ENCODE data around the gene CIPC.
A peak's percentile ranks its signal among the peaks of the same experiment; 100 is the strongest.

The CIPC gene

DNA sequence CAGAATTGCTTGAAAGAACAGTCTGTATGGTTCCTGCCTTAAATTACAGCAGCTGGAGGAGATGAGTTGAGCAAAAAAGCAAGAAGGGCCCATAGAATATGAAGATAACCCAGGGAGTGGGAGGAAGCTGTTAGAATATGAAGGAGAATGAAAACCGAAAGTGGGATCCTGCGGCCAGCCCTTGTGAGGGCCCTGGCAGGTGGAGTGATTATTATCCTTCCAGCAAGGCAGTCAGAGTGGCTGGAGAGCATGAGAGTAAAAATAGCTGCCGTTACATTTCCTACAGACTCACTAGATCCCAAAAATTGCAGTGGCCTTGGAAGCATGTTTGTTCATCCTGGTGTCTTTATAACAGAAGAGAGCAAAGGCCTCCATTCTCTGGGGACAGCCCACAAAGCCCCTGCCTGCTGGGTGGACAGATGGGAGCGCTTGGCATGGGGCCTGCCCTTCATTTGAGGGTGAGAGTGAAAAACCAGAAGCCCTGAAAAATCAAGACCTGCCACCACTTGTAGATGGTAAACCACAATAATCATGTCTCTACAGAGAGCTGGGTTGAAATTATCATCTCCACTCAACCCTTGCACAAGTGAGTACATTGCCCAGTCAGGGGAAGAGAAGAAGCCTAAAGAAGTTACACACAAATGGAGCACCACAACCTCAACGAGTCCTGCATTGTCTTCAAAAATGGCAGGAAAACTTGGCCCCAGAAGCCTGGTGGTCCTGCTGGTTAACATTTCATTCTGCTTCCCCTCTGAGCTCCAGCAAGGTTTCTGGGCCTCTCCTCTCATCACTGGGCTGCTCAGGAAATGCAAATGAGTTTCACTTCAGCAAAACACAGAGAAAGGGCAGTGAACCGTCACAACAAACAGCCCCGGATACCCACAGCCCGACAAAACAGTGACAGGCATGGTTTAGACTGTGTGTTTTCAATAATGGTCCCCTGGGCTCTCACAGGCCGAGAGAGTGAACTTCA lies 23.0 kb downstream of the CIPC start:
- Mint-ChIP-seq H3K4me3 (peak overlapping the region; percentile 66), H3K4me1 (peaks cover 47% of the 10 kb centered on the region), H3K27ac (peak overlapping the region; percentile 93), H3K27me3 (no peaks in the 10 kb centered on the region), H3K36me3 (peaks cover 3% of the 10 kb centered on the region), H3K9me3 (no peaks in the 10 kb centered on the region)
- peak; percentile 80 for ATAC-seq (ENCODE audit: low read depth)
- peak; percentile 60 to 81 for DNase-seq (ENCODE audit: low spot score in 2 of 2)

DNA sequence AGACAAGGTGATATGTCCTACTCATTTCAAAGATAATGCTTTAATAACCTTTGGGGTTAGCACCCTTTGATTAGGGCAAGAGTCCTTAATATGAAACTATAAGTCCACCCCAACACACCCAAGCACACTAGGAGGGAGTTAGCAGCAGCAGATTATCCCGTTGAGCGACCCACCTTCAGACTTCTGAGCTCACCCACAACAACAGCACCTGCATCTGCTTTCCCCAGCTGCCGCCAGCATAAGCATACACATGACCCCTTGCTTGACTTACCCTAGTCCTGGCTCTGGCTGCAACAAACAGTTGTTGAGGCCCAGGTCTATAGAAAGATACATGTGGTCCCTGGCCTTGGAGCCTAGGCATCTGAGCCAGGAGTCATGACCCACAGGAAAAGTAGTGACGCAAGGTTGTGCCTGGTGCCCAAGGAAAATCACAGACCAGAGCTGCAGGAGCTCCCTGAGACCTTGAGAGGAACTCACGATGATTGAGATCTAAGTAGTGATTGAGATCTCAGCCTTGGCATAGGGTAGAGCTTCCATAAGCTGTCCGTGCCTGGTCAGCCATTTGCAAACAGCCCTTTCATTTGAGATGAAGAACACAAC lies 24.6 kb downstream of the CIPC start:
- Mint-ChIP-seq H3K4me3 (peak overlapping the region; percentile 43), H3K4me1 (peaks cover 47% of the 10 kb centered on the region), H3K27ac (peak overlapping the region; percentile 93), H3K36me3 (no peaks in the 10 kb centered on the region), H3K9me3 (no peaks in the 10 kb centered on the region), H3K27me3 (peaks cover 2% of the 10 kb centered on the region)
- ATAC-seq (ENCODE audit: low read depth) (no peak), DNase-seq (ENCODE audit: low spot score in 2 of 2) (no peak)

DNA sequence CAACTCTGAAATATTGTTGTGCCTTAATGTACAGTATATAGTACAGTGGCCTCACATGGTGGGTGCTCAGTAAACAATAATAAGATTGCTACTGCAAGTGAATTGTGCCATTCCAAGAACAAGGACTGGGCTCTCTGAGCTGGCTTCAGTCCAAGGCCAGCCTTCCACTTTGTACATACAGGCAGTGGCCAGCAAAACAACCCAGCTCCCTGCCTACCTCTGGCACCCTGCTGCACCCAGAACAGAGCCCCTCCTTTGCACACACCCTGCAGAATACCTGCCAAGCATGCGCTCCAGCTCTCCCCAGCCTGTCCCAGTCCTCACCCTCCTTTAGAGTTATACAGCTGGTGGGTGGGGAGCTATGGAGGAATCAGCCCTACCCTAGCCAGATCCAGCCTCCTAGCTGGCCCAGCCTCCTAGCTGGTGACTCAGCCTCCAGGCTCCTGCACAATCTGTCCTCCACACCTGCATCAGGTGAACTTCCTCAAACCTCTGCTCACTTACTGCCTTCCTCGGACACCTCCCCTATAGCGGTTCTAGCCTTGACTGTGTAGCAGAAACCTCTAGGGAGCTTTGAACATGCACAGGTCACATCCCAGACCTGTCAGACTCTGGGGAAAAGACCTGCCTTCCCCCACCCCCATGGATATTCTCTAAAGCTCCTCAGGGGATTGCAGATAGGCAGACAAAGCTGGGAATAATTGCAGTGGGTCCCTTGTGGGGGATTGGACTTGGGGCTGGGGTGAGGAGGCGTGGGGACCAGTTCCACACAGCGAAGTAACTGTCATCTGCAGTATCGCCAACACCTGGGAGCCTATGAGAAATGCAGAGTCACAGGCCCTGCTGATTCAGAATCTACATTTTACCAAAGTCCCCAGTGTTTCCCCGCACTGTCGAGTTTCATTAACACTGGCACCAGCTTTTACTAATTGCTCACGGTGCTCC lies 25.6 kb downstream of the CIPC start:
- peaks cover 43% of the 10 kb centered on the region for H3K4me1 Mint-ChIP-seq
- H3K9me3 Mint-ChIP-seq = no peaks in the 10 kb centered on the region
- peak overlapping the region; percentile 93 for H3K27ac Mint-ChIP-seq
- ATAC-seq (ENCODE audit: low read depth) (peak; percentile 26), DNase-seq (ENCODE audit: low spot score in 2 of 2) (no peak)
- peak overlapping the region; percentile 87 for H3K4me3 Mint-ChIP-seq
- H3K27me3 Mint-ChIP-seq = peaks cover 5% of the 10 kb centered on the region
- H3K36me3 Mint-ChIP-seq = no peaks in the 10 kb centered on the region

DNA sequence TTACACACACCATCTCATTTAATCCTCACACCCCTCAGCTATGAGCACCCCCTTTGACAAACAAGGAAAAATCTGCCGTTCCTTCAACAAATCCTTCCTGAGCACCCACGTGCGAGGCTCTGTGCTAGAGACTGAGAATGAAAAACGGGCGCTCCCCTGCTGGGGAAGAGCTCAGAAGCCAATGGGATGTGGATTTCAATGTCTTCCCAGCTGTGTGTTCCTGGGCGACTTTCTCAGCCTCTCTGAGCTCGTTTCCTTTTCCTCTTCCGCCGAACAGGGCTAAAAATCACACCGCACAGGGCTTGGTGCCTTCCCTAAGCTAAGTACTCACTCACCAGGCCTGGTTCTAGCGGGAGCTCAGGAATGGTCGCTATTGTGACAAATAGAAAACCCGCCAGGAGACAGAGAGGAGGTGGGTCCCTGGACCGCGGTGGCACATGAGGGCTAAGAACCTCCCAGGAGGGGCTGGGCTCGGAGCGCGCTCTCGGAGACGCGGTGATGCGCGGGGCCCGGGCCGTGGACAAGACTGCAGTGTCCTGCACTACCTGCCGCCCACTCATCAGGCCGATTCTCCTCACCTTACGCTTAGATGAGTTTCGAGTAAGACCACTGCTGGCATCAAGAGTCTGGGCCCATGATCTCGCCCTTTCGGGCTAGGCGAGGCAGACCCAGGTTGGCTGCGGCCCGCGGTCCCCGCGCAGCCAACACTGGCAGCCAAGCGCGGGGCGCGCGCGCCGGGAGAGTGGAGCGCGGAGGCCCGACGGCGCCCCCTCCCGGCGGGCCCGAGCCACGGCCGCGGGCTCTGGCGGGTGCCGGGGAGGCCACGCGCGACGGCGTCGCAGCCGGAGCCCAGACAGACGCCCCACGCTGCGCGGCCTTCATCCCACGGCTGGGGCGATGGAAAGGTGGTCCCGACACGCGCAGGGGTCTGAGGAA lies 26.6 kb downstream of the CIPC start:
- Mint-ChIP-seq H3K9me3 (no peaks in the 10 kb centered on the region), H3K36me3 (no peaks in the 10 kb centered on the region), H3K4me3 (peak overlapping the region; percentile 87), H3K27ac (peak overlapping the region; percentile 93), H3K4me1 (peaks cover 43% of the 10 kb centered on the region), H3K27me3 (peaks cover 5% of the 10 kb centered on the region)
- ATAC-seq (ENCODE audit: low read depth) (peak; percentile 54), DNase-seq (ENCODE audit: low spot score in 2 of 2) (peak; percentile 75 to 85)

DNA sequence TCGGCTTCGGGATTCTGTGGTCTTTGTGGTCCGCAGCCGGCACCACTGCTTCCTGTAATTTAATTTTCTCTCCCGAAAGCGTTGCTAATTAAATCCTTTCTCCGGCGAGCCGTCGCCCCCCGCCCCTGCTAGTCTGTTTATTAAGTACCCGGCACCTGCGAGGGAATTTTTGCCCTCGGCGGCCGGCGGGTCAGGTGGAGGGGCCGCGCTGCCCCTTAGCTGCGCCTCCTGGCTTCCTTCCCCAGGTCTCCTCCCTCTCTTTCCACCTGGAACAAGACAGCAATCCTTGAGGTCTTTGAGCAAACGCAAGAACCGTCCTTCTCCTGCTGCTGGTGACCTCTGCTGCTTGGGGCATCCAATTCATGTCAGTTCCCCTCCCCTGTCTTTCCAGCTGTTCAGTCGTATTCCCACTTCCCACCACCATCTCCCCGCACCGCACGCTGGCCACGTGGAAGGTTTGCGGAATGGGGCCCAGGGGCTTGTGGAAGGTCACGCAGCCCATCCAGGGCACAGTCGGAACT lies 27.3 kb downstream of the CIPC start:
- Mint-ChIP-seq H3K27me3 (peaks cover 5% of the 10 kb centered on the region), H3K9me3 (no peaks in the 10 kb centered on the region), H3K4me1 (peaks cover 43% of the 10 kb centered on the region), H3K27ac (peak overlapping the region; percentile 36), H3K4me3 (peak overlapping the region; percentile 72), H3K36me3 (no peaks in the 10 kb centered on the region)
- ATAC-seq (ENCODE audit: low read depth) (no peak), DNase-seq (ENCODE audit: low spot score in 2 of 2) (no peak)

DNA sequence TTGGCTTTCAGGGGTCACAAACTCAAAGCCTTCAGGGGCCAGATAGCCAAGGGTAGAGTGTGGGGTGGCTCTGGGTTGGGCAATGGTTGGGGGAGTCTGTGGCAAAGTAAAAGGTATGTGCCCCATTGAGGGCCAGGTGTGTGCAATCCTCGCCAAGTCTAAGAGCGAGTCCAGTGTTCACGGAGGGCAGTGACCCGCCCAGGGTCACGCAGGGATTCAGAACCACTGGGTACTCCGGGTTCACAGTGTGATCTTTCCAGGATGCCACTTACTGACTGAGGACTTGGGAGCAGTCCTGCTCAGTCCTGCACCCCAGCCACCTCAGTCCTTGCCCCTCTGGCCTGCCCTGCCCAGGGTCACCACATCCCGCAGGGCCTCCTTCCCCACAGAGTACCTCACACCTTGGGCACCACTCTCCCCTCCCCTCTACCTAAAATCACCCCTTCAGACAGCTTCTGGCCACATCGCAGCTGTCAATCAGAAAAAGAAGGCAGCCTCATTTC lies 27.8 kb downstream of the CIPC start:
- H3K27ac Mint-ChIP-seq = no peak overlapping the region
- H3K27me3 Mint-ChIP-seq = peaks cover 6% of the 10 kb centered on the region
- H3K4me1 Mint-ChIP-seq = peaks cover 38% of the 10 kb centered on the region
- ATAC-seq (ENCODE audit: low read depth) (no peak), DNase-seq (ENCODE audit: low spot score in 2 of 2) (no peak)
- H3K9me3 Mint-ChIP-seq = no peaks in the 10 kb centered on the region
- H3K36me3 Mint-ChIP-seq = no peaks in the 10 kb centered on the region
- peak overlapping the region; percentile 72 for H3K4me3 Mint-ChIP-seq

DNA sequence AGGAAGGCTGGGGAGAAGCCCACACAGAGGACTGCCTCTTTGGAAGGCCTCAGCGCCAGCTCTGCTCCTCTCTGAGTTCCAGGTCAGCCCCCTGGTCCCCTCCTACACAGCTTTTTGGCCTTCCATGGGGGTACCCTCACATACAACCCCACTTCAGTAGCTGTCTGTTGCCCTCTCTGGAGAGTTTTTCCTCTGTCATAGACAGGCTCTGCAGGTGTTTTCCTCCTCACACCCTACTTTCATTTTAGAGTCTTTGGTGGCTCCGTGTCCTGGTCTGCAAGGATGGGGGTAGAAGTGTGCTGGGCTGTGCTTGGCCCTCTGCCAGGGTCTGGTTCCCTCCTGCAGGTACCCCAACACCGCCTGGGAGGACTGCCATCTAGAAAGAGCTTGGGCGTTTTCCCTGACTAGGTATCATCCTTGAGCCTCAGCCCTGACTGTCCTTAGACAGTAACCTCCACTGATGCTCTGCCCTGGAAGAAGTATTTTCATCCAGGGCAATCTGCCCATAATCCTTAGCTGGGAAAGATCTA lies 28.5 kb downstream of the CIPC start:
- H3K27ac Mint-ChIP-seq = no peak overlapping the region
- peaks cover 33% of the 10 kb centered on the region for H3K4me1 Mint-ChIP-seq
- H3K4me3 Mint-ChIP-seq = no peak overlapping the region
- peaks cover 9% of the 10 kb centered on the region for H3K27me3 Mint-ChIP-seq
- no peaks in the 10 kb centered on the region for H3K36me3 Mint-ChIP-seq
- DNase-seq (ENCODE audit: low spot score in 2 of 2) (no peak), ATAC-seq (ENCODE audit: low read depth) (no peak)
- no peaks in the 10 kb centered on the region for H3K9me3 Mint-ChIP-seq

DNA sequence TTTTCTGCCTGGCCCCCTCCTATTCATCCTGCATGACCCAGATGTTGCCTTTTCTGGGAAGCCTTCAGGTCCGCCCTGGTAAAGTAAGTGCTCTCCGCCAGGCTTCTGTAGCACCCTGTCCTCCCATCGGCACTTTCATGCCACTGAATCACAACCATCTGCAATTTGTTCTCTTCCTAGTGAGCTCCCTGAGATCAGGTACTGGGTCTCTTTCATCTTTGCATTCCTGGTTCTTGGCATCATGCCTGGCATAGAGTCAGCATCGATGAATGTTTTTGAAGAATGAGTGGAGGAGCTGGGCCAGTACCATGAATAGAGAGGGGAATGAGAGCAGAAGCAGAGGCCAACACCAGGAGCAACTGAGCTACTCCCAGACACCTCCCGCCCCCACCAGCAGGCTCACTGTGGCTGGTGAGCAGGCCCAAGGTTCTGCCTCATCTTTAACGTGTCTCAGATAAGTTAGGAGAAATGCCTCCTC lies 30.4 kb downstream of the CIPC start:
- H3K27ac Mint-ChIP-seq = no peak overlapping the region
- peaks cover 21% of the 10 kb centered on the region for H3K4me1 Mint-ChIP-seq
- no peak overlapping the region for H3K4me3 Mint-ChIP-seq
- H3K9me3 Mint-ChIP-seq = no peaks in the 10 kb centered on the region
- ATAC-seq (ENCODE audit: low read depth) = no peak
- no peak for DNase-seq (ENCODE audit: low spot score in 2 of 2)
- H3K27me3 Mint-ChIP-seq = peaks cover 23% of the 10 kb centered on the region
- peaks cover 3% of the 10 kb centered on the region for H3K36me3 Mint-ChIP-seq

DNA sequence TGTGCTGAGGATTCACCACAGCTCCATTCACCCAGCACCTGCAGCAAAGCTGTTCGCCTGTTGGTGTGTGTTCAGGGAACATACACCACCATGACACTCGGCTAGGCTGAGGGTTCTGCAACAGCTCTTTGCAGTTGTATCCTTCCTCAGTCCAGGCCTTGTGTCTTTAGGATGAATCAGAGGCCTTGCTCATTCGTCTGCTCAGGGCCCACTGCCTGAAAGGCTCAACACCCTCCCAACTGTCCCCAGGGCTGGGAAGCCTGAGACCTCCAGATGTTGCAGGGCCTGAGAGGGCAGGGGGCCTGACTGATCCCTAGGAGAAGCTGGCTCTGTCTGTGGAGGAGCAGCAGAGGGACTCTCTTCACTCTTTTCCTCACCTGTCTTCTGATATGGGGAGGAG lies 32.3 kb downstream of the CIPC start:
- peaks cover 12% of the 10 kb centered on the region for H3K4me1 Mint-ChIP-seq
- DNase-seq (ENCODE audit: low spot score in 2 of 2) (no peak), ATAC-seq (ENCODE audit: low read depth) (no peak)
- H3K27ac Mint-ChIP-seq = no peak overlapping the region
- peaks cover 3% of the 10 kb centered on the region for H3K36me3 Mint-ChIP-seq
- peaks cover 32% of the 10 kb centered on the region for H3K27me3 Mint-ChIP-seq
- no peak overlapping the region for H3K4me3 Mint-ChIP-seq
- H3K9me3 Mint-ChIP-seq = no peaks in the 10 kb centered on the region

DNA sequence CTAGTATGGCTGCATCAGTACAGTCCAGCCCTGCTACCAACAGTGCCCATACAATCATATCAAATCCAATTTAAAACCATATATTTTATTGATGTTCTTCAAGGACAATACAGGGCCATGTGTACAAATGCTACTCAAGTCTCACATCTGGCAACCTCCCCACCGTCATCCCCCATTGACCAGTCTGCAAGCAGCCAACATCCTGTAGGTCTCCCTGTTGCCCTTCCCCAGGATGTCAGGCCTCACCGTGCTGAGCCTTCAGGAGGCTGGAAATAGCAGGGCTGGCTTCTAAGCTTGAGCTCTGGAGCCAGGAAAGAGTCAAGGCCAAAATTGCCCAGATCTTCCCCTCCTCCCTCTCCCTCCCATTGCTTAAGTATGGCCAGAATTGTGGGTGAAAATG lies 33.1 kb downstream of the CIPC start:
- Mint-ChIP-seq H3K9me3 (no peaks in the 10 kb centered on the region), H3K27me3 (peaks cover 32% of the 10 kb centered on the region), H3K27ac (no peak overlapping the region), H3K4me1 (peaks cover 9% of the 10 kb centered on the region), H3K36me3 (peaks cover 3% of the 10 kb centered on the region), H3K4me3 (no peak overlapping the region)
- no peak for DNase-seq (ENCODE audit: low spot score in 2 of 2)
- no peak for ATAC-seq (ENCODE audit: low read depth)

DNA sequence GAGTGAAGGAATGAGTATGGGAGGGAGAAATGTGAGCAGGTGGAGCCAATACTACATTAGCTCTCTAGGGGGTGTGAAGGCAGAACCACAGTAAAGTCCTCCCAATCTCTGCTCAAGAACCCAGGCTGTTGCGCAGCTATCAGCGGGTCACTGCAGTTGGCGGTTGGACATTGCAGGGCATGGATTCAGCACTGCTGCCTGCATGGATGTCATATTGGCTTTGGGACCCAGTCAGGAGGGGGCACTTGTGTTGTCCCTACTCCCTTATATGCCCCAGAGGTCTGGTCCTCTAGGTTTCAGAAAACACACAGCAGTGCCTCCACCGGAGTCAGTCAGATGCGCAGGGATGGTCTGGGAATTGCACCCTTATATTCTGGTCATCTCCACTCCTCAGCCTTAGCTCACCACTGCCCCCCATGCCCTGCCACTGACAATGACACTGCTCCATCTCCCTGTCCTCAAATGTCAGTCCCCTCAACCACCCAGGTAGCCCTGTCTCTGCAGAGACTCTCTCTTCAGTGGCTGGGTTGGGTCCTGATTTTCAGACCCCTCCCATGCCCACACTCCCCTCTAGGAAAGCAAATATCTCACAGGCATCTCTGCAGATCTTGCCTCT lies 33.9 kb downstream of the CIPC start:
- no peaks in the 10 kb centered on the region for H3K9me3 Mint-ChIP-seq
- H3K36me3 Mint-ChIP-seq = peaks cover 3% of the 10 kb centered on the region
- peaks cover 35% of the 10 kb centered on the region for H3K27me3 Mint-ChIP-seq
- no peak for ATAC-seq (ENCODE audit: low read depth)
- H3K27ac Mint-ChIP-seq = no peak overlapping the region
- peaks cover 10% of the 10 kb centered on the region for H3K4me1 Mint-ChIP-seq
- DNase-seq (ENCODE audit: low spot score in 2 of 2) = no peak
- H3K4me3 Mint-ChIP-seq = no peak overlapping the region

DNA sequence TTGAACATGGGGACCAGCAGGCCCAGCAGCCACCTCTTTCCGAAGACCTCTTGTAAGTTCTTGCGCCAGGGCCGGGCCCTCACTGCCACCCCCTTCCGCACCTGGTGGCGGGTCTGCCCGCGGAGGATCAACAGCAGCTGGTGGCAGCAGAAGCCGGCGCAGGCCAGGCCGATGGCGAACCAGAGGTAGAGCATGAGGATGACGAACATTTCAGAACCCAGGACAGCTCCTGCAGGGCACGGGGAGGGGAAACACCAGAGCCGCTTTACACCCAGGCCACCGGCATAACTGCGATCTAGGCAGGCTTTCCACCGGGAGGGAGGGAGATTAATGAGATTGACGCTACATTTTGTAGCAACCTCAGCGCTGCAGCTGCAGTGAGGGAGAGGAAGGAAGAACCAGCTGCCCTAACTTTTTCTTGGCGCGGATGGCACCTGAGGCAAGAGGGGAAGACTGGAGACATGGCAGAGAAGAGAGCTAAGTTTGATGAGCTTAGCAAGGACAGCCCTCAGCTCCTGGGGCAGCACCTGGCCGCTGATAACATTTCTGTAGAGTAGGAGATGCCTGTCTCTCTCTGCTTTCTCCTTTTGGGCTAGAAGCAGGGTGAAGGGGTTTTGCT lies 35.8 kb downstream of the CIPC start:
- peak; percentile 67 to 73 for DNase-seq (ENCODE audit: low spot score in 2 of 2)
- peaks cover 3% of the 10 kb centered on the region for H3K36me3 Mint-ChIP-seq
- no peak overlapping the region for H3K4me3 Mint-ChIP-seq
- H3K4me1 Mint-ChIP-seq = peaks cover 9% of the 10 kb centered on the region
- H3K27ac Mint-ChIP-seq = no peak overlapping the region
- ATAC-seq (ENCODE audit: low read depth) = peak; percentile 97
- H3K27me3 Mint-ChIP-seq = peaks cover 39% of the 10 kb centered on the region
- H3K9me3 Mint-ChIP-seq = no peaks in the 10 kb centered on the region
